Liver (tissue), 9 donors: ENCODE measurements around the gene MGAT5. TPM values are rescaled to one million over a fixed set of nuclear protein-coding genes. Genes with fewer than 3 reads are reported as not detected.

ENCODE experiments used
- DNase-seq: peaks from one replicate; pipeline ENCODE4 v3.0.0-alpha.2; 2017; ENCODE audit warnings: low spot score
- H3K27ac ChIP-seq, 2 donors: one replicate each; pipeline ENCODE4 v1.7.0; 2013; ENCODE audit warnings: inconsistent platforms in 2 of 2, low read length in 2 of 2, control low read depth in 1 of 2, low read depth in 1 of 2, mild to moderate bottlenecking in 1 of 2
- H3K27me3 ChIP-seq, 4 donors: one replicate each; pipeline versions ENCODE4 v1.6.1 to v1.7.0; 2013; ENCODE audit warnings: low read length in 3 of 4, inconsistent platforms in 1 of 4, mild to moderate bottlenecking in 1 of 4, moderate library complexity in 1 of 4; ENCODE audit not compliant: control insufficient read depth in 4 of 4, insufficient read depth in 4 of 4
- H3K36me3 ChIP-seq, 4 donors: one replicate each; pipeline versions ENCODE4 v1.6.1 to v1.7.0; 2013; ENCODE audit warnings: low read length in 3 of 4, mild to moderate bottlenecking in 3 of 4, low read depth in 1 of 4, moderate library complexity in 1 of 4; ENCODE audit not compliant: control insufficient read depth in 4 of 4, insufficient read depth in 3 of 4
- H3K4me1 ChIP-seq, 4 donors: one replicate each; pipeline versions ENCODE4 v1.6.1 to v1.7.0; 2013; ENCODE audit warnings: low read length in 3 of 4, mild to moderate bottlenecking in 3 of 4, moderate library complexity in 1 of 4; ENCODE audit not compliant: control insufficient read depth in 4 of 4, insufficient read depth in 4 of 4
- H3K4me3 ChIP-seq, 3 donors: one replicate each; pipeline versions ENCODE4 v1.6.1 to v1.7.0; 2013; ENCODE audit warnings: low read length in 3 of 3, control low read depth in 1 of 3, low read depth in 1 of 3, mild to moderate bottlenecking in 1 of 3
- H3K9ac ChIP-seq, 2 donors: one replicate each; pipeline ENCODE4 v1.7.0; 2013; ENCODE audit warnings: low read length in 2 of 2, mild to moderate bottlenecking in 2 of 2, moderate library complexity in 2 of 2, control low read depth in 1 of 2, low read depth in 1 of 2
- H3K9me3 ChIP-seq, 4 donors: one replicate each; pipeline versions ENCODE4 v1.6.1 to v1.7.0; 2013; ENCODE audit warnings: low read length in 3 of 4; ENCODE audit not compliant: control insufficient read depth in 4 of 4
- EGR1 ChIP-seq, 2 donors: IDR thresholded peaks; 2 replicates each; pipeline ENCODE4 v1.6.1; 2016 to 2018; ENCODE audit warnings: antibody characterized with exemption in 2 of 2, low read depth in 2 of 2
- FOXA1 ChIP-seq: IDR thresholded peaks from 2 replicates; pipeline ENCODE4 v1.6.1; 2016; ENCODE audit warnings: antibody characterized with exemption
- FOXA2 ChIP-seq: IDR thresholded peaks from 2 replicates; pipeline ENCODE4 v1.6.1; 2016; ENCODE audit warnings: antibody characterized with exemption
- GABPA ChIP-seq, 2 donors: IDR thresholded peaks in 1 of 2; conservative IDR thresholded peaks in 1 of 2; 2 replicates each; pipeline ENCODE4 v1.6.1; 2016; ENCODE audit warnings: antibody characterized with exemption in 2 of 2, mild to moderate bottlenecking in 1 of 2, moderate library complexity in 1 of 2
- HNF4A ChIP-seq, 2 donors: conservative IDR thresholded peaks; 2 replicates each; pipeline ENCODE4 v1.6.1; 2016; ENCODE audit warnings: antibody characterized with exemption in 2 of 2, mild to moderate bottlenecking in 2 of 2
- HNF4G ChIP-seq: IDR thresholded peaks from 2 replicates; pipeline ENCODE4 v1.6.1; 2016; ENCODE audit warnings: antibody characterized with exemption
- JUND ChIP-seq, 2 donors: IDR thresholded peaks; 2 replicates each; pipeline ENCODE4 v1.6.1; 2016; ENCODE audit warnings: antibody characterized with exemption in 2 of 2
- NR2F2 ChIP-seq: IDR thresholded peaks from 2 replicates; pipeline ENCODE4 v1.6.1; 2016; ENCODE audit warnings: antibody characterized with exemption
- RAD21 ChIP-seq, 2 donors: IDR thresholded peaks; 2 replicates each; pipeline ENCODE4 v1.6.1; 2016; ENCODE audit warnings: antibody characterized with exemption in 2 of 2, mild to moderate bottlenecking in 2 of 2
- RXRA ChIP-seq, 2 donors: IDR thresholded peaks; 2 replicates each; pipeline ENCODE4 v1.6.1; 2017 to 2018; ENCODE audit warnings: antibody characterized with exemption in 2 of 2, mild to moderate bottlenecking in 1 of 2
- SP1 ChIP-seq: IDR thresholded peaks from 2 replicates; pipeline ENCODE4 v1.6.1; 2018; ENCODE audit warnings: antibody characterized with exemption, mild to moderate bottlenecking
- TAF1 ChIP-seq: conservative IDR thresholded peaks from 2 replicates; pipeline ENCODE4 v1.6.1; 2016; ENCODE audit warnings: antibody characterized with exemption, mild to moderate bottlenecking
- YY1 ChIP-seq: IDR thresholded peaks from 2 replicates; pipeline ENCODE4 v1.6.1; 2016; ENCODE audit warnings: antibody characterized with exemption, mild to moderate bottlenecking
- WGBS: extraction: QIAGEN DNeasy Blood & Tissue Kit; methylation state at CpG from one replicate; pipeline ENCODE4 v1.1.7; 2013; 5-methylcytosine and 5-hydroxymethylcytosine counted together
- polyA plus RNA-seq, 2 donors: library from polyadenylated mRNA; stranded (reverse) in 1 of 2; unstranded in 1 of 2; fragments of 200-250 nt in 1 of 2; fragments of >200 nt in 1 of 2; fragmentation: Nextera tagmentation in 1 of 2; extraction: Ambion mirVana in 1 of 2; gene quantifications; one replicate each; pipeline versions ENCODE4 v1.2.1 to v1.2.3, GENCODE V29; 2013 to 2015
- total RNA-seq, 2 donors: library from RNA; depleted of rRNA; stranded (reverse); fragments of >200 nt; gene quantifications; one replicate each; pipeline ENCODE4 v1.2.3, GENCODE V29; 2014
- TF ChIP-seq, protein P1 (sequence below): IDR thresholded peaks from 2 replicates; pipeline ENCODE4 v1.6.1; 2016; ENCODE audit warnings: antibody characterized with exemption
- TF ChIP-seq, protein P2 (sequence below): IDR thresholded peaks from 2 replicates; pipeline ENCODE4 v1.6.1; 2016; ENCODE audit warnings: antibody characterized with exemption, mild to moderate bottlenecking
- TF ChIP-seq, protein P3 (sequence below): IDR thresholded peaks from 2 replicates; pipeline ENCODE4 v1.6.1; 2016; ENCODE audit warnings: antibody characterized with exemption
- TF ChIP-seq, protein P4 (sequence below): fragments of 150-350 bp; IDR thresholded peaks from 2 replicates; pipeline ENCODE4 v1.5.1; 2017; ENCODE audit warnings: improper control_type of control experiment, low read depth, low read length; ENCODE audit not compliant: missing input control
- TF ChIP-seq, protein P5 (sequence below): IDR thresholded peaks from 2 replicates; pipeline ENCODE4 v1.6.1; 2016; ENCODE audit warnings: antibody characterized with exemption
- donor health status: healthy.
- donor health status: healthy.
- donor health status: healthy.
- donor health status: healthy.
- donor health status: healthy.

MGAT5 gene
- total and polyA plus RNA-seq, 4 donors, result 1.8 to 12.7 (median 5.6) TPM

DNA sequence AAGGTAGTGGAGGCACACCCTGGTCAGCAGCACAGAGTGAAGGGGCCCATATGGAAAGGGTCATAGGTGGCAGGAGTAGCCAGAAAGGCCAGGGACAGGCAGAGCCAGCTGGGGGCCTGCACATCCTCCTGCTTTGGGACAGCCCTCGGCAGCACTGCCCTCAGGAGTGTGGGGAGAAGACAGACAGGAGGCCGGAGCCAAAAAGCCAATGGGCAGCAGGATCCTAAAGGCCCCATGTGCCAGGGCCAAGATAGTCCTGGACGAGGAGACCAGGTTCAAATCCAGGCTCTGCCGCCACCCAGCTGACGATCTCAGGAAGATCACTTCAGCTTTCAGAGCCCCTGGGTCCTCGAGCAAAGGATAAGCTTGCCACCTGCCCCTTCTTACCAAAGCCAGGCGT is 244.8 kb downstream of the MGAT5 start:
- H3K27ac ChIP-seq, result no peak overlapping the region
- no peaks in the 10 kb centered on the region for H3K36me3 ChIP-seq
- H3K4me3 ChIP-seq, result no peak overlapping the region
- no peaks in the 10 kb centered on the region for H3K9me3 ChIP-seq
- DNase-seq, result no peak
- no peaks in the 10 kb centered on the region for H3K27me3 ChIP-seq
- TF ChIP-seq RAD21 (IDR thresholded peaks at IDR 0.05) (no peak), FOXA1 (no peak), TAF1 (no peak), EGR1 (IDR thresholded peaks at IDR 0.05; ENCODE audit: low read depth in 2 of 2) (no peak)
- TF ChIP-seq, protein P1, sequence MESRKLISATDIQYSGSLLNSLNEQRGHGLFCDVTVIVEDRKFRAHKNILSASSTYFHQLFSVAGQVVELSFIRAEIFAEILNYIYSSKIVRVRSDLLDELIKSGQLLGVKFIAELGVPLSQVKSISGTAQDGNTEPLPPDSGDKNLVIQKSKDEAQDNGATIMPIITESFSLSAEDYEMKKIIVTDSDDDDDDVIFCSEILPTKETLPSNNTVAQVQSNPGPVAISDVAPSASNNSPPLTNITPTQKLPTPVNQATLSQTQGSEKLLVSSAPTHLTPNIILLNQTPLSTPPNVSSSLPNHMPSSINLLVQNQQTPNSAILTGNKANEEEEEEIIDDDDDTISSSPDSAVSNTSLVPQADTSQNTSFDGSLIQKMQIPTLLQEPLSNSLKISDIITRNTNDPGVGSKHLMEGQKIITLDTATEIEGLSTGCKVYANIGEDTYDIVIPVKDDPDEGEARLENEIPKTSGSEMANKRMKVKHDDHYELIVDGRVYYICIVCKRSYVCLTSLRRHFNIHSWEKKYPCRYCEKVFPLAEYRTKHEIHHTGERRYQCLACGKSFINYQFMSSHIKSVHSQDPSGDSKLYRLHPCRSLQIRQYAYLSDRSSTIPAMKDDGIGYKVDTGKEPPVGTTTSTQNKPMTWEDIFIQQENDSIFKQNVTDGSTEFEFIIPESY, result no peak
- H3K4me1 ChIP-seq, result no peaks in the 10 kb centered on the region
- WGBS, result 90% methylated on average over 7 of the region's 7 CpGs
- no peak overlapping the region for H3K9ac ChIP-seq

DNA sequence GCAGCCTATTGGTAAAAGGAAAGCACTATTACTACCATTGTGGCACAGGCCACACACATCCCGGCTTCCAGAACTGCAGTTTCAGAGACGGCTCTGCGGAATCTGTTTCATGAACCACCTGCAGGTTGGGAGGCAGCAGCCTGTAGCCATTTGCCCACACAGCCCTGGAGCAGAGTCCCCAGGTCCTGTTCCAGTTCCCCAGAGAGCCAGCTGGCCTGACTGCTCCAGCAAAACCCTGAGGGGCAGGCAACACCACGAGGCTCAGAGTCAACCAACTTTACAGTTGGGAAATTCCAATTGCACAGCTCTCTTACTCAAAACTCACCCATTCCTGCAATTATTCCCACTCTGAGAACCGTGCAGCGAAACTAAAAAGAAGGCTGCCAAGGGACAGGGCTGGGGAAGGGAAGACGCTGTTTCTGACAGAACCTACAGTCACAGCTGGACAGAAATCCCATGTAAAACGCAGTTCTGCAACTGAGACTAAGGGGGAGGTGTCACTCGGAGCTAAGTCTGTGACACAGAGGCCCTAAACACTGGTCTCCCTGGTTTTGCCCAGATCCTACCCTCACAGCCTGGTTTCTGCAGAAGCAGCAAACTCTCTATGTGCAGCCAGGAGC is 245.5 kb downstream of the MGAT5 start:
- Histone ChIP-seq H3K9ac (no peak overlapping the region), H3K27ac (no peak overlapping the region), H3K4me1 (no peaks in the 10 kb centered on the region), H3K9me3 (no peaks in the 10 kb centered on the region), H3K36me3 (no peaks in the 10 kb centered on the region), H3K4me3 (no peak overlapping the region), H3K27me3 (no peaks in the 10 kb centered on the region)
- TF ChIP-seq GABPA (IDR thresholded peaks at IDR 0.05 in 1 of 2, conservative IDR thresholded peaks at IDR 0.05 in 1 of 2) (no peak), HNF4G (no peak), RAD21 (IDR thresholded peaks at IDR 0.05) (no peak), FOXA1 (no peak), NR2F2 (no peak), YY1 (no peak), TAF1 (no peak), EGR1 (IDR thresholded peaks at IDR 0.05; ENCODE audit: low read depth in 2 of 2) (no peak), JUND (IDR thresholded peaks at IDR 0.05) (no peak), HNF4A (conservative IDR thresholded peaks at IDR 0.05) (no peak), RXRA (IDR thresholded peaks at IDR 0.05) (no peak), SP1 (no peak), FOXA2 (no peak)
- TF ChIP-seq, protein P2, sequence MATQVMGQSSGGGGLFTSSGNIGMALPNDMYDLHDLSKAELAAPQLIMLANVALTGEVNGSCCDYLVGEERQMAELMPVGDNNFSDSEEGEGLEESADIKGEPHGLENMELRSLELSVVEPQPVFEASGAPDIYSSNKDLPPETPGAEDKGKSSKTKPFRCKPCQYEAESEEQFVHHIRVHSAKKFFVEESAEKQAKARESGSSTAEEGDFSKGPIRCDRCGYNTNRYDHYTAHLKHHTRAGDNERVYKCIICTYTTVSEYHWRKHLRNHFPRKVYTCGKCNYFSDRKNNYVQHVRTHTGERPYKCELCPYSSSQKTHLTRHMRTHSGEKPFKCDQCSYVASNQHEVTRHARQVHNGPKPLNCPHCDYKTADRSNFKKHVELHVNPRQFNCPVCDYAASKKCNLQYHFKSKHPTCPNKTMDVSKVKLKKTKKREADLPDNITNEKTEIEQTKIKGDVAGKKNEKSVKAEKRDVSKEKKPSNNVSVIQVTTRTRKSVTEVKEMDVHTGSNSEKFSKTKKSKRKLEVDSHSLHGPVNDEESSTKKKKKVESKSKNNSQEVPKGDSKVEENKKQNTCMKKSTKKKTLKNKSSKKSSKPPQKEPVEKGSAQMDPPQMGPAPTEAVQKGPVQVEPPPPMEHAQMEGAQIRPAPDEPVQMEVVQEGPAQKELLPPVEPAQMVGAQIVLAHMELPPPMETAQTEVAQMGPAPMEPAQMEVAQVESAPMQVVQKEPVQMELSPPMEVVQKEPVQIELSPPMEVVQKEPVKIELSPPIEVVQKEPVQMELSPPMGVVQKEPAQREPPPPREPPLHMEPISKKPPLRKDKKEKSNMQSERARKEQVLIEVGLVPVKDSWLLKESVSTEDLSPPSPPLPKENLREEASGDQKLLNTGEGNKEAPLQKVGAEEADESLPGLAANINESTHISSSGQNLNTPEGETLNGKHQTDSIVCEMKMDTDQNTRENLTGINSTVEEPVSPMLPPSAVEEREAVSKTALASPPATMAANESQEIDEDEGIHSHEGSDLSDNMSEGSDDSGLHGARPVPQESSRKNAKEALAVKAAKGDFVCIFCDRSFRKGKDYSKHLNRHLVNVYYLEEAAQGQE, result no peak
- TF ChIP-seq, protein P1, result no peak
- TF ChIP-seq, protein P3, sequence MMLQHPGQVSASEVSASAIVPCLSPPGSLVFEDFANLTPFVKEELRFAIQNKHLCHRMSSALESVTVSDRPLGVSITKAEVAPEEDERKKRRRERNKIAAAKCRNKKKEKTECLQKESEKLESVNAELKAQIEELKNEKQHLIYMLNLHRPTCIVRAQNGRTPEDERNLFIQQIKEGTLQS, result no peak
- TF ChIP-seq, protein P4, sequence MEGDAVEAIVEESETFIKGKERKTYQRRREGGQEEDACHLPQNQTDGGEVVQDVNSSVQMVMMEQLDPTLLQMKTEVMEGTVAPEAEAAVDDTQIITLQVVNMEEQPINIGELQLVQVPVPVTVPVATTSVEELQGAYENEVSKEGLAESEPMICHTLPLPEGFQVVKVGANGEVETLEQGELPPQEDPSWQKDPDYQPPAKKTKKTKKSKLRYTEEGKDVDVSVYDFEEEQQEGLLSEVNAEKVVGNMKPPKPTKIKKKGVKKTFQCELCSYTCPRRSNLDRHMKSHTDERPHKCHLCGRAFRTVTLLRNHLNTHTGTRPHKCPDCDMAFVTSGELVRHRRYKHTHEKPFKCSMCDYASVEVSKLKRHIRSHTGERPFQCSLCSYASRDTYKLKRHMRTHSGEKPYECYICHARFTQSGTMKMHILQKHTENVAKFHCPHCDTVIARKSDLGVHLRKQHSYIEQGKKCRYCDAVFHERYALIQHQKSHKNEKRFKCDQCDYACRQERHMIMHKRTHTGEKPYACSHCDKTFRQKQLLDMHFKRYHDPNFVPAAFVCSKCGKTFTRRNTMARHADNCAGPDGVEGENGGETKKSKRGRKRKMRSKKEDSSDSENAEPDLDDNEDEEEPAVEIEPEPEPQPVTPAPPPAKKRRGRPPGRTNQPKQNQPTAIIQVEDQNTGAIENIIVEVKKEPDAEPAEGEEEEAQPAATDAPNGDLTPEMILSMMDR, result no peak
- TF ChIP-seq, protein P5, sequence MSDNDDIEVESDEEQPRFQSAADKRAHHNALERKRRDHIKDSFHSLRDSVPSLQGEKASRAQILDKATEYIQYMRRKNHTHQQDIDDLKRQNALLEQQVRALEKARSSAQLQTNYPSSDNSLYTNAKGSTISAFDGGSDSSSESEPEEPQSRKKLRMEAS, result no peak
- DNase-seq, result no peak
- 81% methylated on average over 9 of the region's 9 CpGs for WGBS
